SK-MEL-5 (cell line): Measurements from ENCODE around the gene SLC47A2. TPM values are rescaled to one million over a fixed set of nuclear protein-coding genes. Genes with fewer than 3 reads are reported as not detected.
"Not testable (repeated sequence)": the region's sequence is repeated elsewhere in the genome, so short reads cannot be mapped to it uniquely, and the experiment has no call there.

Experiments used
- DNase-seq: peaks from one replicate; pipeline ENCODE4 v3.0.0-alpha.2; 2016; ENCODE audit warnings: low read depth, low spot score
- in situ Hi-C: cut with HindIII; loops from 2 replicates; pipeline ENCODE4 v1.10.0; 2016; ENCODE audit warnings: low sequenced_read_pairs, high pct_unique_total_duplicates, low pct_unique_long_range_greater_than_20kb
- total RNA-seq: library from RNA; depleted of rRNA; stranded (reverse); fragments of >200 nt; shearing (Covaris generic); gene quantifications from 2 replicates; pipeline ENCODE4 v1.2.3, GENCODE V29; 2014

SLC47A2 gene
- total RNA-seq, 1 experiment from 2014 or later: not detected

DNA sequence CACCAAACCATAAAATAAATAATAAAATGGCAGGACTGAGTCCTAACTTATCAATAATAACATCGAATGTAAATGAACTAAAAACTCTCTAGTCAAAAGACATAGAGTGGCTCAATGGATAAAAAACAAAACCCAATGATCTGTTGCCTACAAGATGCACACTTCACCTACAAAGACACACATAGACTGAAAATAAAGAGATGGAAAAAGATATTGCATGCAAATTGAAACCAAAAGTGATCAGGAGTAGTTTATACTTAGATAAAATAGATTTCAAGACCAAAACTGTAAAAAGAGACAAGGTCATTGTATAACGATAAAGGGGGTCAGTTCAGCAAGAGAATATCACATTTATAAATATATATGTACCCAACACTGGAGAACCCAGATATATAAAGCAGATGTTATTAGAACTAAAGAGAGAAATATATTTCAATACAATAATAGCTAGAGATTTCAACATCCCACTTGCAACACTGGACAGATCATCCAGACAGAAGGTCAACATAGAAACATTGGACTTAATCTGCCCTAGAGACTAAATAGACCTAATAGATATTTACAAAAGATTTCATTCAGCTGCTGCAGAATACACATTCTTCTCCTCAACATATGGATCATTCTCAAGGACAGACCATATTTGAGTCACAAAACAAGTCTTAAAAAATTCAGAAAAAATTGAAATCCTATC, 29.8 kb downstream of the SLC47A2 start:
- DNase-seq: no peak
- in situ Hi-C loops: no loop called here

DNA sequence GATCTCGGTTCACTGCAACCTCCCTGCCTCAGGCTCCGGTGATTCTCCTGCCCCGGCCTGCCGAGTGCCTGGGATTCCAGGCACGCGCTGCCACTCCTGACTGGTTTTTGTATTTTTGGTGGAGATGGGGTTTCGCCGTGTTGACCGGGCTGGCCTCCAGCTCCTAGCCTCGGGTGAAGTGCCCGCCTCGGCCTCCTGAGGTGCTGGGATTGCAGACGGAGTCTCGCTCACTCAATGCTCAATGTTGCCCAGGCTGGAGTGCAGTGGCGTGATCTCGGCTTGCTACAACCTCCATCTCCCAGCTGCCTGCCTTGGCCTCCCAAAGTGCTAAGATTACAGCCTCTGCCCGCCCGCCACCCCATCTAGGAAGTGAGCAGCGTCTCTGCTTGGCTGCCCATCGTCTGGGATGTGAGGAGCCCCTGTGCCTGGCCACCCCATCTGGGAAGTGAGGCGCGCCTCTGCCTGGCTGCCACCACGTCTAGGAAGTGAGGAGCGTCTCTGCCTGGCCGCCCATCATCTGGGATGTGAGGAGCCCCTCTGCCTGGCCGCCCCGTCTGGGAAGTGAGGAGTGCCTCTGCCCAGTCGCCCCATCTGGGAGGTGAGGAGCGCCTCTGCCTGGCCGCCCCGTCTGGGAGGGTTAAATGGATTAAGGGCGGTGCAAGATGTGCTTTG, 31.3 kb downstream of the SLC47A2 start:
- DNase-seq, in situ Hi-C loops: not testable (repeated sequence)

DNA sequence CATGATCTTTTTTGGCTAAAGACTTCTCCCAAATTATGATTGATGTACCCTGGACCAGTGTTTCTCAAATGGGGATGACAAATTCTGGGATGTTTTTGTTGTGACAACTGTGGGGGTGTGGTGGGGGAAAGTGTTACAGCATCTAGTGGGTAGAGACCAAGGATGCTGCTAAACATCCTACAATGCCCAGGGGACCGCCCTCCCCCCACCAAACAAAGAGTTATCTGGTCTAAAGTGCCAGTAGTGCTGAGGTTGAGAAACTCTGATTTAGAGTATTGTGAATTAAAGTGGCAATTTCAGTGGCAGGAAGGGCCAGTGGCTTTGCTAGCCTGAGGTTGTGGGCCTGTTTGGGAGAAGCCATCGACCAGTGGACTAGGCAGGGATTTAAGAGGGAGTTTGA, 33.3 kb downstream of the SLC47A2 start:
- no peak for DNase-seq
- in situ Hi-C loops: no loop called here

DNA sequence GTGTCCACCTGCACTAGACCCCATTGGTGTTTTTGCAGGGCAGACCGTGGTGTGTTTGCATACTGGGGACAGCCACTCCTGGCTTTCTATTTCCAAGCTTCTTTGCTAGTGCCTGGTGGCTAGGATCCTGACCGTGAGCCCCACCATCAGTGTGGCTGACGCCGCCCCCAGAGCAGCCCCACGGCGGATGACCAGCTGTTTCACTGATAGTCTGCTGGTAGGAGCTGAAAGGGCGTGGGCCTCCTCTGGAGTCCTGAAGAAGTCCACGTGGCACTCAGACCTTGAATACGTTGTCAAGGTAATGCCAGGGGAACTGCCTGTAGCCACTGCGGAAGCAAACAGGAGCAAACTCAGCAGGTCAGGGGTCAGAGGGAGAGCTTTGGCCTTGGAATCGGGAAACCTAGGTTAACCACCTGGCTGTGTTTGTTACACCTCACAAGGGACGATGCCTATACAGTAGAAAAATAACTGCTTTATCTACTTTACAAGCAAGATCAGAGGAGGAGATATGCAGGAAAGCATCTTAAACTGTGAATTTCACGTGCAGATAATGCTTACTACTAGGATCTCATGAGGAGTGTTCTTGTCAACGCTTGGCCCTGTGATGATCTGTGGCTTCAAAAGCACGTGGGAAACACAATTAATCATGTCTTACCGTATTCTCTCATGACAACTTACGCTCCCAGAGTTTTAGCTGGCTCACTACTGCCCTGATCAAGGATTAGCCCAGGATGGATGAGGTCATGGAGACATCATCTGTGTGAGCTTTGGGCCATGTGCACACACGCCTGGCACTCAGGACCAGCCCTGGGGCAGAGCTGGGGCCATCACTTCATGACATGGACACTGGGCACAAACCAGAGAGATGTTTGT, 37.6 kb downstream of the SLC47A2 start:
- in situ Hi-C loops: no loop called here

DNA sequence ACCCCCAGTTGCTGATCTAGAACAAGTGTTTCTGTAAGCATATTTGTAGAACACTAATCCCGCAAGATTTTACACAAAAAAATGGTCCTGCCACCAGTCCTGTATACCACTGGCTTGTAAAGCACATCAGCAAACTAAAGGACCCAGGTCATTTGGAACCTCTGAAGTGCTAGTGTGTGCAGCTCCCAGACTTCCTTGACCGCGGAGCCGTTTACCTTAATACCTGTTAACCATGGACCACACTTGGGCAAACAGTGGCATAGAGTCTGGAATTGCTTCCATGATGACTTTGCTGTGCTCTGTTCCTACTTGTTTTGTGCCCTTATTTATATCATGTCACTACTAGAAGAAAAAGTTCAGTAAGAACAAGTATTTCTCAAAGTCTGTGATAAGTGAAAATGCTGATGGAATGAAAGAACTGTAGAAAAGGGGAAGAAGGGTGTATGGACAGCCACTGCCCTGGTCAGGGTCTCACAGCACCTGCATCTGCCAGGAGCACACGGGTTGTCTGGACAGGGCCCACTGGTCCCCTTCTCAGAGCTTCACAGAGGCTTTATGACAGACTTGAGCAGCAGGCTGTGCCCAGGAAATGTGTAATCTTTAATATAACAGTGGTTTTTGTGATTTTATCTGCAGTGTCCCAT, 38.5 kb downstream of the SLC47A2 start:
- in situ Hi-C loops: no loop called here
- DNase-seq: no peak

More for the DNA sequence above, 37.6 kb downstream of the SLC47A2 start:
- no peak for DNase-seq

DNA sequence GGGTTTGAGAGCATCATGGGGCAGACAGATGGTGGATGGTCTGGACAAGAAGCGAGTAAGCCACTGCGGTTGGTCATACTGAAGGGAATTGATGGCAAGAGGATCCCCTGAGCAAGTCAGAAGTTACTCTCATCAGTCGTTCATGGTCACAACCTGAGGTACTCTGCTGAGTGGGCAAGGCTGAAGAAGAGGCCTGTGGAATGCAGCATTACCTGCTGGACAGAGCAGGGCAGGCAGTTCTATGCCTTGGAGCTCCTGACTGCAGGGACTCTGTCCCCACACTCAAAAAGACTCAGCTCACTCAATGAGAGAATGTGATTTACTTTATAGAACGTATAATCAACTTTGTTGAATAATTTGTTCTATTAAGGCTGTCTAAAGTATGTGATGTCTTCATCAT, 39.5 kb downstream of the SLC47A2 start:
- in situ Hi-C loops: no loop called here
- DNase-seq: no peak

DNA sequence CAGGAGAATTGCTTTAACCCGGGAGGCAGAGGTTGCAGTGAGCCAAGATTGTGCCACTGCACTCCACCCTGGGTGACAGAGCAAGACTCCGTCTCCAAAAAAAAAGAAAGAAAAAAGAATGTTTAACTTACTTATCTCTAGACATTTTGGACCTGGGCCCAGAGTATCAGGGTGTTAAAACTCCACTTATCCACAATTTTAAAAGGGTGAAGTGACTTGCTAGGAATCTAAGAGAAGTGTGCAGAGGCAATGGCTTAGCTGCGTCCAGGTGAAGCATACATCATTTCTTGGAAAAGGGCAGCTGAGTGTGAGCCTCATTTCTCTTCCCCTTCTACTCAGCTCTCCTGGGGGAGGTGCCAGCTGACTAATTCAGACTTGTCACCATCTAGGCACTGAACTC, 42.8 kb downstream of the SLC47A2 start:
- in situ Hi-C loops: no loop called here
- DNase-seq: no peak

DNA sequence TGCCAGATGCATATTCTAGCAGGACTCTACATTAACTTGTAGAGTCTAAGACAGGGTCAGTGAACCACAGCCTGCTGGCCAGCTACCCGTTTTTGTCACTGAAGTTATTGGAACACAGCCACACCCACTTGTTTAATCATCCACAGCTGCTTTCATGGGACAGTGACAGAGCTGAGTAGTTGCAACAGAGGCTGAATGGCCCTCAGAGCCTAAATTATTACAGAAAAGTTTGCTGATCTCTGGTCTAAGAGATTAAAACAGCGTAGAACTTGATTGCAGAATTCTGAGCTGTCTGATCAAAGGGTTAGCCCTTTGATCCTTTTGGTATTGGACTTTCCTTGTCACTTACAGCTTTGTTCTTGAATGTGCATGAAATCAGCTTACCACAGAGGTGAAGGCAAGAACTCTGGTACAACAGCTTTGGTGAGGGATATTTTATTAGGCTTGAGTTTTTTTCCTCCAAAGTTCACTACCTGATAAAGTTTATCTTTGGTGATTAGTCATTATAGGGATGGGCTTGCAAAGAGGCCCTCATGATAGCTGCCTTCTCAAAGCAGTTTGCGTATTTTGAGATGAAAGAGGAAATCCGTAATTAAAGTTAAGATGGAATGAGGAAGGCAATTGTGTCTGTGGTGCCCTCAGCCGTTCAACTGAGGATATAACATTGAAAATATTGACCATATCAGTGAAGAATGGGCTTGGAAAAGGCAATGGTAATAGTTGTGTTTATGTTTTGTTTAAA, 44.2 kb downstream of the SLC47A2 start:
- in situ Hi-C loops: no loop called here
- peak; percentile 38 for DNase-seq

DNA sequence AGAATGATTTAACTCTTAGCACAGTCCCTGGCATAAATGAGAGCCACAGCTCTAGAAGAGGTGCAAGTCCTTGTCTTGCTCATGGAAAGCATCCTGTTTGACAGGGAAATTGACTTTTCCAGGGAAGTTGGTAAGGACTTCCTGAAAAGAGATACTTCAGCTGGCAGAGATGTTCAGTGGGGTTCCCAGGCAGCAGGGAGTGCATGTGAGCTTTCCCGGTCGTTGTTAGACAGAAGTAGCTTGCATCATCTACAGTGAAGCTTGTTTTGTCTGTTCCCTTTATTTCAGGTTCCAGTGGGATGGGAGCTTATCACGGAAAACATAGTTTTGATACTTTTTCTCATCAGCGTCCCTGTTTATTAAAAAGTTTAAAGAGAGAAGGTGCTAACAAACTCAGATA, 45.0 kb downstream of the SLC47A2 start:
- in situ Hi-C loops: no loop called here
- DNase-seq: no peak

DNA sequence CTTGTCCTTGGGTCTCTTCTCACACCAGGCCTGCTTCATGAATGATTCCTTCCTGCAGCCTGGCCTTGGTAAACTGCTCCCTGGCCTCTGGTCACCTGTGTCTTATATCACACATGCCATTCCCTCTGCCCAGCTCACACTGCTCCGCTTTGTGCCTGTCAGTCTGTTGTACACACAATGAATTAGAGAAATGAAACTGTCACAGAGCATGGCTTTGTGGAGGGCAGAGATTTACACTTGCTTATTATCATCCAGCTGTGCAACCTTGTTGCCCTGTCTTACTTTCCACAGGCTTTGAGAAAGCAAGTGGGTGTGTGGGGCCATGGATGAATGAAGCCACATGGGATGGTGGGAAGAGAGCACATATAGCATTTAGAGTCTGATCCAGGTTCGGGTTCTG, 45.5 kb downstream of the SLC47A2 start:
- in situ Hi-C loops: no loop called here
- DNase-seq: no peak

DNA sequence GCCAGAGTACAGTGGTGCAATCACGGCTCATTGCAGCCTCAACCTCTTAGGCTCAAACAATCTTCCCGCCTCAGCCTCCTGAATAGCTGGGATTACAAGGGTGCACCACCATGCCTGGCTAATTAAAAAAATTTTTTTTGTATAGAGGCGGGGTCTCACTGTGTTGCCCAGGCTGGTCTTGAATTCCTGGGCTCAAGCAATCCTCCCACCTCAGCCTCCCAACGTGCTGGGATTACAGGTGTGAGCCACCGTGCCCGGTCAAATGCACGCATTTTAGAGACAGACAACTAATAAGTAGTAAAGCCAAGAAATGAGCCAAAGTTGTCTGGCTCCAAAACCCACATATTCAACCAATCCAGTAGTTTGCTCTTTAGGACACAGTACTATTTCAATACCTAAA, 46.7 kb downstream of the SLC47A2 start:
- DNase-seq, in situ Hi-C loops: not testable (repeated sequence)

DNA sequence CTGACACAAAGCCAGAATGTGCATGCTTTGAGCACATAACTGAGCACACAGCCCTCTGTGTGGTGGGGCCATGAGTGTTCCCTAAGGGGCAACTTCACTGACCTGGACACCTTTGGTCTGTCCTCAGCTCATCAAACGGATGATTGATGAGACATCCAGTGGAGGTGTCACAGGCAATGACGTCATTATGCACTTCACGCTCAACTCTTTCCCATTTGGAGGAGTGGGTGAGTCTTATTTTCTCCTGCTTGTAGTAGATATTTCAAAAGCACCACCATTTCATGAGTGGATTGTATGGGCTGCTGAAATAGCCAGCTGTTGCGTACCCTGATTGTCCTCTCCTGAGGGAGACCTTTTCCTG, 51.6 kb downstream of the SLC47A2 start:
- in situ Hi-C loops: no loop called here

DNA sequence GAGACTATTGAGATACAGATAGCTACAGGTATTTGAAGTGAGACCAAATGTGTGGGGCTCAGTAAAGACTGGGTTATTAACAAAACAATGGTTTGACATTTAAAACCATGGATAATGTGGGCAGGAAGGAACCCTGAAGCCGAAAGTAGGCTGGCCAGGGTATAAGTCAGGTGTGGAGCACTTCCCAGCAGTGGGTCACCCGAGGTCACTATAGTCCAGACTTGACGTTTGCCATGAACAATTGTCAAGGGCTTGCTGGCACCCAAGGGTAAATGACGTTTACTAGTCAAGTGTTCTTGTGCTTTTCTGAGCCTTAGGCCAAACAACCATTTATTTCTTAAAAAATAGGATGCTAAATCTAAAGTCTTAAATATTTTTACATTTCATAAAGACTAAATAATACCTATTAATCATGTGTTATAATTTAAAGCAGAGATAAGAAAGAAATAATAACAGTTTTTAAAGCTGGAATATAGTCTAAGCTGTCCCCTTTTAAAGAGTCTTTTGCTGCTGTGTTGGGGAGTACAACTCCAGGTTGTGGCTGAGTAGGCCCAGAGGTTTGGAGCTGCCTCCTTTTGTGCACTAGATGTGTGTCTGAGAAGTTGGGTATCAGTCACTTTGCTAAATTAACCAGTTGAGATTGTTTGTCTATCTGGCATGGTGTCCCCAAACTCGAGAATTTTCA, 52.1 kb downstream of the SLC47A2 start:
- in situ Hi-C loops: no loop called here

More for the DNA sequence above, 51.6 kb downstream of the SLC47A2 start:
- no peak for DNase-seq

DNA sequence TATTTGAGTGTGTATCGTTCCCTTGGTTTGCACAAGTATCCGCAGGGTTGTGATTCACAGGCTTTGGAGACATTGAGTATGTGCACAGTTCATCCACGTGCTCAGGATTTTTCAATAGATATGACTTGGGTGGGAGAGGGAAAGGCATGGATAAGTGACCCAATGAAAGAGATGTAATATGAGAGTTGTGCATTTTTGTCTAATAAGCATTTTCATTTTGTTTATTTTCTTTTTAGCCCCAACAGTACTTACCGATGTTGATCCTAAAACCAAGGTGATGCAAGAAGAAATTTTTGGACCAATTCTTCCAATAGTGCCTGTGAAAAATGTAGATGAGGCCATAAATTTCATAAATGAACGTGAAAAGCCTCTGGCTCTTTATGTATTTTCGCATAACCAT, 53.3 kb downstream of the SLC47A2 start:
- in situ Hi-C loops: no loop called here
- DNase-seq: no peak

More for the DNA sequence above, 52.1 kb downstream of the SLC47A2 start:
- no peak for DNase-seq

DNA sequence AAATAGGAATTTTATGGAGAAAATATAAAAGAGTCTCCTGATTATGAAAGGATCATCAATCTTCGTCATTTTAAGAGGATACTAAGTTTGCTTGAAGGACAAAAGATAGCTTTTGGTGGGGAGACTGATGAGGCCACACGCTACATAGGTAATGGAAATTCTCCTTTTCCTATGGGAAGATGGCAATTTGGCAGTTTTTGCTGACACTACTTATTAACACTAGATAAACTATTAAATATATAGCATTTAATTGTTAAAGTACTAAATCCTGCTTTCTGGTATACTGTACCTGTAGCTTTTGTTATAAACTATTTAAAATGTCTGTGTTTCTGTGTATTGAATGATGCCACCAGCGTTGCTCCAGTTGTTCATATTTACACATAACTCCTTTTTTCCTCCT, 55.3 kb downstream of the SLC47A2 start:
- in situ Hi-C loops: no loop called here
- no peak for DNase-seq

DNA sequence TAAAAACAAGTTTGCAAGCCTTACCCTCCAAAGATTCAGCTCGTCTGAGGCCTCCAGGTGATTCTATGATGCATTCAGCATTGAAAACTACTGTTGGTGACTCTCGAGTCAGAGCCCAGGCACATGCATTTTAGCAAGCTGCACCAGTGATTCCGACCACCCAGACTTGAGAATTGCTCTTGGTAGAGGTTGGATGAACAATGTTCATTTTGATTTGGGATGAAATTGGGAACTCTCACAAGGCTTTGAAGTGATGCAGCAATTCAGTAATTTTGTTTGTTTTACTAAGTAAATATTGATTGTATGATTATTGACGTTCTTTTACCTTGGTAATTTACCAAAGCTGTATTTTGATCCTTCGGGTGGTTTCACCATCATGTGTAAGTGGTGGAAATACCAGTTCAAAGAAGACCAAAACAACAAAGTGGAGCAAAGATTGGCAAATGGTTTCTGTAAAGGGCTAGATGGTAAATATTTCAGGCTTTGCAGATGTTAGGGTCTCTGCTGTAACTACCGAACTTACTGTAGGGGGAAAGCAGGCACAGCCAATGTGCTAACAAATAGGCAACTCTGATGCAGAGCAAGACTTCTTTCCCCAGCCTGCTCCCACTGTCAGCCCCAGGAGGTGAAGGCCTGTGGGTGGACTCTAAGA, 56.0 kb downstream of the SLC47A2 start:
- DNase-seq: no peak
- in situ Hi-C loops: no loop called here
